ENCODE results near the gene SH3YL1. TPM values are rescaled to one million over a fixed set of nuclear protein-coding genes. Genes with fewer than 3 reads are reported as not detected.

SH3YL1 gene
- total and polyA plus RNA-seq, 2 of the 4 experiments (the other 2 are of a cell fraction): 18.1 to 21.2 TPM

DNA sequence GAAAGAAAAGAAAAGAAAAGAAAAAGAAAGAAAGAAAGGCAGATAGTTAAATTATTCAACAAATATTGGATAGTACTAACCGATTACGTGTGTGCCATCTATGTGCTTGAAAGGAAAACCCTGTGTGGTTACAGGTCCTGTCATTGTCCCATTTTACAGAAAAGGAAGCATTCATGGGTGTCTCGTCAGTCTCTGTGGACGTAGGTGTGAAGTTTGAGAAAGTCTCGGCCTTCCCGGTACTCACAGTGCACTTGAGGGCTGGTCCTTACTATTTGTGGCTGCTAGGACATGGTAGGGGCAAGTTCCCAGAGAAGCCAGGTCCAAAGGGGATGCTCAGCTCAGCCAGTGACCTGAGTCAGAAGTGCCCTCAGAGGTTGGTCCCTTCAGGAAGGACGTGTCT is 19.3 kb downstream of the SH3YL1 start:
- in situ Hi-C loops (cut with MboI; ENCODE audit: low sequenced_read_pairs) (loop anchor here (10.0 kb wide), 2 partner anchors 420 to 1300 kb away; no protein-coding TSS in a partner anchor), dilution Hi-C loops (cut with HindIII; ENCODE audit: low sequenced_read_pairs, unreplicated experiment) (no loop called here), intact Hi-C loops (cut with micrococcal nuclease) (no loop called here)
- Histone ChIP-seq H3K4me2 (ENCODE audit: low read depth, low read length) (no peak overlapping the region), H3K36me3 (ENCODE audit: control insufficient read depth, insufficient read depth, low read length) (peaks cover 23% of the 10 kb centered on the region), H3K9ac (ENCODE audit: low read depth, low read length) (no peak overlapping the region), H3K9me1 (ENCODE audit: insufficient read depth, low read length) (0 out of 2 replicates have a peak, but pooled peaks cover 3% of the 10 kb centered on the region), H3K18ac (ENCODE audit: low read depth, low read length) (no peak overlapping the region), H4K5ac (ENCODE audit: low read depth, low read length) (no peak overlapping the region), H2AK9ac (replicated peaks; ENCODE audit: low read depth, low read length, poor library complexity) (no peak overlapping the region), H4K8ac (ENCODE audit: low read depth in 2 of 2, low read length in 2 of 2) (no peak overlapping the region), H2AK5ac (ENCODE audit: low read depth, low read length) (no peak overlapping the region), H3K27ac (ENCODE audit: insufficient read depth, low read length) (no peak overlapping the region), H3K79me1 (ENCODE audit: low read depth in 1 of 2, low read length in 2 of 2) (no peaks in the 10 kb centered on the region), H3K56ac (ENCODE audit: extremely low read depth, insufficient read depth, low read length) (no peak overlapping the region; the same call in 1 of the 2 replicates), H2BK20ac (ENCODE audit: low read depth, low read length) (no peak overlapping the region), H3K4me3 (ENCODE audit: insufficient read depth, low read depth, low read length) (no peak overlapping the region), H3K4ac (ENCODE audit: low read depth, low read length) (no peak overlapping the region), H2AFZ (replicated peaks; ENCODE audit: low read length, poor library complexity) (no peak overlapping the region), H3K4me1 (ENCODE audit: control insufficient read depth, insufficient read depth, low read length) (no peaks in the 10 kb centered on the region; the same call in 1 of the 2 replicates), H4K20me1 (ENCODE audit: insufficient read depth, low read length) (no peaks in the 10 kb centered on the region), H2BK5ac (ENCODE audit: low read depth, low read length, poor library complexity, severe bottlenecking) (no peak overlapping the region), H2BK15ac (ENCODE audit: low read depth, low read length) (no peak overlapping the region), H3K14ac (replicated peaks; ENCODE audit: low read depth, low read length) (no peak overlapping the region), H3K9me3 (ENCODE audit: control insufficient read depth, insufficient read depth, low read length) (no peaks in the 10 kb centered on the region), H3K23ac (ENCODE audit: low read depth, low read length) (no peak overlapping the region; the same call in 1 of the 2 replicates), H2BK120ac (ENCODE audit: low read depth, low read length) (no peak overlapping the region), H4K91ac (ENCODE audit: insufficient read depth, low read depth, low read length) (no peak overlapping the region), H3K27me3 (ENCODE audit: control insufficient read depth, insufficient read depth, low read length) (no peaks in the 10 kb centered on the region)
- DNase-seq (no peak), ATAC-seq (ENCODE audit: low read depth) (no peak)
- TF ChIP-seq POLR2A (IDR thresholded peaks at IDR 0.05; ENCODE audit: low read depth, low read length) (no peak), RCOR1 (IDR thresholded peaks at IDR 0.05; ENCODE audit: insufficient replicate concordance, low read length) (no peak), MAZ (IDR thresholded peaks at IDR 0.05; ENCODE audit: borderline replicate concordance, low read depth, low read length) (no peak), RFX5 (IDR thresholded peaks at IDR 0.05; ENCODE audit: low read depth, low read length) (no peak), CEBPB (IDR thresholded peaks at IDR 0.05; ENCODE audit: low read depth, low read length) (no peak), CHD1 (IDR thresholded peaks at IDR 0.05; ENCODE audit: low read depth, low read length) (no peak), MAFK (IDR thresholded peaks at IDR 0.05; ENCODE audit: low read depth, low read length) (no peak), FOS (IDR thresholded peaks at IDR 0.05; ENCODE audit: low read depth, low read length) (no peak), NFE2L2 (IDR thresholded peaks at IDR 0.05; ENCODE audit: low read depth, low read length) (no peak), BHLHE40 (IDR thresholded peaks at IDR 0.05; ENCODE audit: low read depth, low read length) (no peak), USF2 (IDR thresholded peaks at IDR 0.05; ENCODE audit: low read depth, low read length) (no peak), CTCF (conservative IDR thresholded peaks at IDR 0.05; ENCODE audit: low read depth, low read length) (no peak), RAD21 (IDR thresholded peaks at IDR 0.05; ENCODE audit: low read length) (no peak)
- TF ChIP-seq, protein P1, sequence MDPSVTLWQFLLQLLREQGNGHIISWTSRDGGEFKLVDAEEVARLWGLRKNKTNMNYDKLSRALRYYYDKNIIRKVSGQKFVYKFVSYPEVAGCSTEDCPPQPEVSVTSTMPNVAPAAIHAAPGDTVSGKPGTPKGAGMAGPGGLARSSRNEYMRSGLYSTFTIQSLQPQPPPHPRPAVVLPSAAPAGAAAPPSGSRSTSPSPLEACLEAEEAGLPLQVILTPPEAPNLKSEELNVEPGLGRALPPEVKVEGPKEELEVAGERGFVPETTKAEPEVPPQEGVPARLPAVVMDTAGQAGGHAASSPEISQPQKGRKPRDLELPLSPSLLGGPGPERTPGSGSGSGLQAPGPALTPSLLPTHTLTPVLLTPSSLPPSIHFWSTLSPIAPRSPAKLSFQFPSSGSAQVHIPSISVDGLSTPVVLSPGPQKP (IDR thresholded peaks at IDR 0.05; ENCODE audit: borderline replicate concordance, low read depth, low read length): no peak
- 100% methylated on average over 1 of the region's 7 CpGs; no CpG with 5 or more reads in 1 of the 2 experiments for WGBS, 2 experiments (ENCODE audit: extremely low coverage in 2 of 2, insufficient read length in 1 of 2)
- ChIA-PET CTCF (no interaction called here), POLR2A (ENCODE audit: unreplicated experiment) (no interaction called here)
- BruUV-seq (replicated peaks): no TSS peak

Data from IMR-90 (cell line).